Motor neuron (in vitro differentiated cells): ENCODE results near the gene WBP2NL. TPM values are rescaled to one million over a fixed set of nuclear protein-coding genes. Genes with fewer than 3 reads are reported as not detected.

Experiments
- ATAC-seq, 8 experiments: fragments of 200-7000 bp; cut with Tn5 transposase; replicated peaks in 6 of 8; 2 replicates each; pipeline ENCODE4 v1.8.0; 2021; ENCODE audit warnings: mild to moderate bottlenecking in 8 of 8, moderate library complexity in 8 of 8
- H3K27ac ChIP-seq, 2 donors: fragments of 250-450 bp; sonication (Bioruptor Pico); 2 replicates each; pipeline ENCODE4 v1.9.0; 2021; ENCODE audit warnings: antibody characterized with exemption in 2 of 2, mild to moderate bottlenecking in 2 of 2, moderate library complexity in 1 of 2
- H3K4me1 ChIP-seq, 2 donors: fragments of 250-450 bp; sonication (Bioruptor Pico); replicated peaks in 1 of 2; 2 replicates each; pipeline ENCODE4 v1.6.1; 2021; ENCODE audit warnings: antibody characterized with exemption in 2 of 2, mild to moderate bottlenecking in 2 of 2, moderate library complexity in 1 of 2
- H3K4me3 ChIP-seq, 5 donors: fragments of 250-450 bp; sonication (Bioruptor Pico); 2 replicates each; pipeline ENCODE4 v1.9.0; 2021; ENCODE audit warnings: antibody characterized with exemption in 5 of 5, mild to moderate bottlenecking in 5 of 5, moderate library complexity in 4 of 5
- WGBS, 10 experiments: fragments of 450-650 bp; shearing (Covaris generic); methylation state at CpG; one replicate each; pipeline ENCODE4 v1.0.0; 2022; 5-methylcytosine and 5-hydroxymethylcytosine counted together
- in situ Hi-C, 9 experiments: fragments of 400-800 bp; cut with MboI; loops; one replicate each; pipeline ENCODE4 v1.15.0; 2021; ENCODE audit warnings: low sequenced_read_pairs in 9 of 9, low pct_unique_long_range_greater_than_20kb in 2 of 9; ENCODE audit not compliant: unreplicated experiment in 9 of 9
- total RNA-seq, 8 experiments: library from RNA; unstranded; fragments of 300-600 nt; gene quantifications; 2 replicates each; pipeline versions ENCODE4 v1.2.3 to v1.2.4, GENCODE V29; 2022

The WBP2NL gene
- total RNA-seq, 8 experiments from 2014 or later, result 0.05 to 1.0 (median 0.42) TPM; not detected in 1

DNA sequence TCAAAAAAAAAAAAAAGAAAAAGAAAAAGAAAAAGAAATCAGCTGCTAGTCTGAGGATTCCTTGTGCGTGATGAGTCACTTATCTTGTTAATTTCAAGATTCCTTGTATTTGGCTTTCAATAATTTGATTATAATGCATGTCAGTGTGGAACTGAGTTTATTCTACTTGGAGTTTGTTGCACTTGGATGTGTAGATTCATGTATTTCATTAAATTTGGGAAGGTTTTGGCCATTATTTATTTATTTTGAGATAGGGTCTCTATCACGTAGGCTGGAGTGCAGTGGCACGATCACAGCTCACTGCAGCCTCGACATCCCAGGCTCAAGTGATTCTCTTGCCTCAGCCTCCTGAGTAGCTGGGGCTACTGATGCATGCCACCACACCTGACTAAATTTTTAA is 14.8 kb downstream of the WBP2NL start:
- Histone ChIP-seq H3K4me1 (no peaks in the 10 kb centered on the region), H3K4me3 (no peak overlapping the region), H3K27ac (no peak overlapping the region)
- in situ Hi-C loops, result no loop called here
- WGBS, 10 experiments, result 17 to 100% (median 59%) methylated on average over 1 to 4 of the region's 4 CpGs
- no peak for ATAC-seq

DNA sequence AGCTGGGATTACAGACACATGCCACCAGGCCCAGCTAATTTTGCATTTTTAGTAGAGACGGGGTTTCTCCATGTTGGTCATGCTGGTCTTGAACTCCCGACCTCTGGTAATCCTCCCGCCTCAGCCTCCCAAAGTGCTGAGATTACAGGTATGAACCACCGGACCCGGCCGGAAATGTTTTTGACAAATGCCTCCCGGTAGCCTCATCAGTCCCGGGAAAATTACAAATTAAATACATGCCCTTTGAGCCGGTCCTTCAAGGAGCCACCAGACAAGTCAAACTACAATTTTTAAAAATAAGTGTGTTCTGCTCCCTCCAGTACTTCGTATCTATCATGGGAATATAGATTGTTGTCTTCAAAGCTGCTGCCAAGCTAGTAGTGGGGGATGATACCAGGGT is 17.5 kb downstream of the WBP2NL start:
- no peak for ATAC-seq
- no peaks in the 10 kb centered on the region for H3K4me1 ChIP-seq
- no peak overlapping the region for H3K4me3 ChIP-seq
- in situ Hi-C loops, result no loop called here
- no peak overlapping the region for H3K27ac ChIP-seq
- 10 to 100% (median 53%) methylated on average over 1 to 9 of the region's 10 CpGs; no CpG with 5 or more reads in 1 of the 10 experiments for WGBS, 10 experiments

DNA sequence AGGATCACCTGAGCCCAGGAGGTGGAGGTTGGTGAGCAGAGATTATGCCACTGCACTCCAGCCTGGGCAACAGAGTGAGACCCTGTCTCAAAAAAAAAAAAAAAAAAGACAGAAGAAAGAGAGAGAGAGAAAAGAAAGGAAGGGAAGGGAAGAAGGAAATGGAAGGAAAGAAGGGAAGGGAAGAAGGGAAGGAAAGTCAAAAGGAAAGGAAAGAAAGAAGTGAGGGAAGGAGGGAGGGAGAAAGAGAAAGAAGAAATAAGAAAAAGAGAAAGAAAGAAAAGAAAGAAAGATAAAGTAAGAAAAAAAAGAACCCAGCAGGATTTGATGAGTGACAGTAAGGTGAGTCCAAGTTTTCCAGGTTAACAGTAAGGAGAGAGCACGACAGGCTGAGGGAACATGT is 19.6 kb downstream of the WBP2NL start:
- Histone ChIP-seq H3K4me1 (no peaks in the 10 kb centered on the region), H3K4me3 (no peak overlapping the region), H3K27ac (no peak overlapping the region)
- in situ Hi-C loops, result no loop called here
- 8 to 50% (median 34%) methylated on average over 1 of the region's 1 CpG for WGBS, 10 experiments
- ATAC-seq, result no peak

DNA sequence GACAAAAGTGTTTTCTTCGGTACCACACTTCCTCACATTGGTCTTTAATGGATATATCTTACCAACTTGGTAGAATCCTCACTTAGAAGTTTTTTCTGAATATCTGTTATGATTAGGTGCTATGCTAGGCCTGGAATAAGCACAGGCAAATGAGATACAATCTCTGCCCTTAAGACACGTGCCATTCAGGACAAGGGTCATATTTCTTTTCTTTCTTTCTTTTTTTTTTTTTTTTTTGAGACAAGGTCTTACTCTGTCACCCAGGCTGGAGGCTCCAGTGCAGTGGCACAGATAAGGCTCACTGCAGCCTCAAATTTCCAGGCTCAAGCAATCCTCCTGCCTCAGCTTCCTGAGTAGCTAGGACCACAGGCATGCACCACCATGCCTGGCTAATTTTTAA is 23.0 kb downstream of the WBP2NL start:
- WGBS, 10 experiments, result 17 to 100% (median 61%) methylated on average over 1 to 2 of the region's 2 CpGs; no CpG with 5 or more reads in 4 of the 10 experiments
- Histone ChIP-seq H3K4me3 (no peak overlapping the region), H3K4me1 (no peaks in the 10 kb centered on the region), H3K27ac (no peak overlapping the region)
- ATAC-seq, result no peak
- in situ Hi-C loops, result no loop called here

DNA sequence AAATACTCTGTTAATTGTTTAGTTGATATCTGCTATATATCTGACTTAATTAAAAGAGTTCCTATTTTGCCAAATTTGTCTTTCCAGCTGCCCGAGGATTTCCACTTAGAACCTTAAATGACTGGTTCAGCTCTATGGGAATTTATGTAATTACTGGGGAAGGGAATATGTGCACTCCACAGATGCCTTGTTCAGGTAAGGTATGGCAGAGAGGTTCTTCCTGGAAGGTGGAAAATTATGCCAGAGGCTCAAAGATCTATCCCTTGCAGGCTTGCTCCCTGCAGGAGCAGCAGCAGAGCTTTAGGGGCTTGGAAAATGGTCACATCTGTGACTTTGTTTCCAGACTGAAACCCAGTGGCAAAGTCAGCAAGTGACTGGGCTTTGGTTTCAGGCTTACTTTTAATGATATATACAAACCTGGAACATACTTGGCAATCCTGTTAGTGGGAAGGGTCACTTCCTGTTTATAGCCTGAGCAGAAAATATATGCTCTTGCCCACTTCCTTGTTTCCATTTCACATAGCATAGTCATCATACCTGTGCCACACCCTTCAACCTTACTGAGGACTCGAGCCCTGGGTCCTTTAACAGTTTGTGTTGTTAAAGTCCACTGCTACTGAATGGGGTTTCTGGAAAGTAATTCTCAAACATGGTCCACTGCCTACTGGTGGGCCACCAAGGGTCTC is 23.7 kb downstream of the WBP2NL start:
- H3K4me3 ChIP-seq, result no peak overlapping the region
- H3K27ac ChIP-seq, result no peak overlapping the region
- WGBS, 10 experiments, result 0 to 83% (median 42%) methylated on average over 1 to 2 of the region's 2 CpGs; no CpG with 5 or more reads in 4 of the 10 experiments
- in situ Hi-C loops, result no loop called here
- no peak for ATAC-seq
- no peaks in the 10 kb centered on the region for H3K4me1 ChIP-seq

DNA sequence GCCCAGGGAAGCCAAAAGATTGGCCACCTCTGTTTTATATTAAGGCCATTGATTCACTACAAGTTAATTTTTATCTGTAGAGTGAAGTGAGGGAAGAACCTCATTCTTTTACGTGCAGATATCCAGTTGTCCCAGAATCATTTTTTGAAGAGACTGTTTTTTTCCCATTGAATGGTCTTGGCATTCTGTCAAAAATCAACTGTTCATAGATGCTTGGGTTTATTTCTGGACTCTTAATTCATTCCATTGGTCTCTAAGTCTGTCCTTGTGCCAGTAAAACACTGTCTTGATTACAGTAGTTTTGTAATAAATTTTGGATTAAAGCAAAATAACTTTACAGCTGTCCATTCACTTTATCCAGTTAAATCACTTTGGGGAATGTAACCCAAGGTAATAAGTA is 26.8 kb downstream of the WBP2NL start:
- Histone ChIP-seq H3K4me3 (no peak overlapping the region), H3K27ac (no peak overlapping the region), H3K4me1 (no peaks in the 10 kb centered on the region)
- in situ Hi-C loops, result no loop called here
- WGBS, 10 experiments, result 0 to 91% (median 71%) methylated on average over 1 of the region's 1 CpG; no CpG with 5 or more reads in 3 of the 10 experiments
- ATAC-seq, result no peak

DNA sequence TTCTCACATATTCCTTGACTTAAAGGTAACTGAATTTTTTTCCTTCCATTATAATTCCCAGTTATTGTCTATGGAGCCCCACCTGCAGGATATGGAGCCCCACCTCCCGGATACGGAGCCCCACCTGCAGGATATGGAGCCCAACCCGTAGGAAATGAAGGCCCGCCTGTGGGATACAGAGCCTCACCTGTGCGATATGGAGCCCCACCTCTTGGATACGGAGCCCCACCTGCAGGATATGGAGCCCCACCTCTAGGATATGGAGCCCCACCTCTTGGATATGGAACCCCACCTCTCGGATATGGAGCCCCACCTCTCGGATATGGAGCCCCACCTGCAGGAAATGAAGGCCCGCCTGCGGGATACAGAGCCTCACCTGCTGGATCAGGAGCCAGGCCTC is 28.1 kb downstream of the WBP2NL start:
- Histone ChIP-seq H3K27ac (no peak overlapping the region), H3K4me3 (no peak overlapping the region), H3K4me1 (no peaks in the 10 kb centered on the region)
- 63 to 100% (median 96%) methylated on average over 2 to 7 of the region's 10 CpGs; no CpG with 5 or more reads in 5 of the 10 experiments for WGBS, 10 experiments
- no peak for ATAC-seq
- in situ Hi-C loops, result no loop called here

DNA sequence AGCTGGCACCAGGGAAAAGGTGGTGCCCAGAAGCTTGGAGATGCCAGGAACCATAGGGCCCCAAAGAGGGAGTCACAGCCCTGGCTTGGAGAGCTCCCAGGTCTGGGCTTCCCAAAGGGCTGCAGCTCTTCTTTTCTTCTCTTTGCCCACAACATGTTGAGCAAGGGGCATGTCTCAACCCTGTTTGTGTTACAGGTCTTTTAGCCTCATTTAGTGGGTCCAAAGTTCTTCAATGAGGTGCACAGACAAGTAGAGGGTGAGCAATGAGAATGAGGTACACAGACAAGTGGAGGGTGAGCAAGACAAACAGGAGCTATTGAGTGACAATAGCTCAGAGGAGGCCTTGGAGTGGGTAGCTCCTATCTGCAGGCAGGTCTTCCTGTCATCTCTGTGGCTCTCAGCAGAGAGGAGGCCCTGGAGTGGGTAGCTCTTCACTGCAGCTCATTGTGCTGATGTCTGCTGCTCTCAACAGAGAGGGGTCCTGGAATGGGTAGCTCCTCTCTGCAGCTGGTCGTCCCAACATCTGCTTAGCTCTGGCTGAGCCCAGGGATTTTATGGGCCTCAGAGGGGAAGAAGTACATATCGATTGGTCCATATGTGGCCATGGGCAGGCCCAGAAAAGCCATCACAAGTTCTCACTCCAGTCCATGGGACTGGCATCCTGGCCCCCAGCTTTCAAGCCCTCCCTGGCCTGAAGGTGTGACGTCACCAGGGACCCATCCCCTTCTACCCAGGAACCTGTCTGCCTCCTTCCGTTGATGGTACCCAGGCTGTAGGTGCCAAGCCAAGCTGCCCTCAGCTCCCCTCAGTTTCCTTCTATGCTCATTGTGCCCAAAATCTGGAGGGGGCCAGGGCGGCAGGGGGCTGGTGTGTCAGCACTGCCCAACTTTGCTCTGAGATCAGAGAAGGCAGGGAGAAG is 34.9 kb downstream of the WBP2NL start:
- WGBS, 10 experiments, result 11 to 60% (median 35%) methylated on average over 1 to 2 of the region's 5 CpGs; no CpG with 5 or more reads in 6 of the 10 experiments
- H3K27ac ChIP-seq, result no peak overlapping the region
- in situ Hi-C loops, result no loop called here
- H3K4me1 ChIP-seq, result no peaks in the 10 kb centered on the region
- no peak overlapping the region for H3K4me3 ChIP-seq
- ATAC-seq, result no peak

DNA sequence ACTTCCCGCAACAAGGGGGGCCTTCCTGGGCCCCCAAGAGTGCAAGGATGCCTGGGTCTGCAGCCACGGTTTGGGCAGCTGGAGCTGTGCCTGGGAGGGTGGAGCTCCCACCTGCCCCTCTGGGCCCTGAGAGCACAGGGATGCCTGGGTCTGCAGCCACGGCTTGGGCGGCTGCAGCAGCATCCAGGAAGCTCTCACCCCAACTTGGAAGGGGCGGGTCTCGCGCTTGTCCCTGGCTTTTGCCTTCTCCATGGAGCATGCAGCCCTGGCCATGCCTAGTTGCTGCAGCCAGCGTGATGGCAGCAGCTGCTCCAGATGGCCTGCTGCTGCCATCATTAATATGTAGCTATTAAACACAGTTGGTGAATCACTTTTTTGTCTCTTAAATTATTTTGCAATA is 36.7 kb downstream of the WBP2NL start:
- no peak for ATAC-seq
- WGBS, 10 experiments, result 40 to 92% (median 74%) methylated on average over 1 to 7 of the region's 8 CpGs; no CpG with 5 or more reads in 4 of the 10 experiments
- H3K27ac ChIP-seq, result no peak overlapping the region
- H3K4me3 ChIP-seq, result no peak overlapping the region
- in situ Hi-C loops, result no loop called here
- no peaks in the 10 kb centered on the region for H3K4me1 ChIP-seq

DNA sequence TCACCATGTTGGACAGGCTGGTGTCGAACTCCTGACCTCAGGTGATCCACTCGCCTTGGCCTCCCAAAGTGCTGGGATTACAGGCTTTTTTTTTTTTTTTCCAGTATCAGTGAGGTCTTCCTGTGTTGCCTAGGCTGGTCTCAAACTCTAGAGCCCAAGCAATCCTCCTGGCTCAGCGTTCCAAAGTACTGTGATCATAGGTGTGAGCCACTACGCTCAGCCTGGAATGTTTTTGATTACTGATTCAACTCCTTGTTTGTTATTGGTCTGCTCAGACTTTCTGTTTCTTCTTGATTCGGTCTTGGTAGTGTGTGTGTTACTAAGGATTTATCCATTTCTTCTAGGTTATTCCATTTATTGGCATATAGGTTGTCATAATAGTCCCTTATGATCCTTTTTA is 40.7 kb downstream of the WBP2NL start:
- 59 to 100% (median 87%) methylated on average over 1 to 5 of the region's 5 CpGs for WGBS, 10 experiments
- Histone ChIP-seq H3K4me1 (no peaks in the 10 kb centered on the region), H3K27ac (no peak overlapping the region), H3K4me3 (no peak overlapping the region)
- ATAC-seq, result no peak
- in situ Hi-C loops, result no loop called here

DNA sequence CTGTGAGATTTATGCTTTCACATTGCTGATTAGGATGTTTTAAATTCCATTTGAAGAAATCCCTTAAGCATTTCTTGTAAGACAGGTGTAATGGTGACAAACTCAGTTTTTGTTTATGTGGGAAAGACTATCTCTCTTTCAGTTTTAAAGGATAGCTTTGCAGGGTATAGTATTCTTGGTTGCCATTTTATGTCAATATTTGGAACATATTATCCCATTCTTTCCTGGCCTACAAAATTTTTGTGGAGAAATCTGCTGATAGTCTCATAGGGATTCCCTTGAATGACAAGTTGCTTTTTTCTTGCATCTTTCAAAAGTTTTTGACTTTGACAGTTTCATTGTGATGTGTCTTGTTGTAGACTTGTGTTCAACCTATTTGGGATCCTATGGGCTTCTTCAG is 43.2 kb downstream of the WBP2NL start:
- in situ Hi-C loops, result no loop called here
- no peak overlapping the region for H3K27ac ChIP-seq
- ATAC-seq, result no peak
- H3K4me3 ChIP-seq, result no peak overlapping the region
- no peaks in the 10 kb centered on the region for H3K4me1 ChIP-seq

DNA sequence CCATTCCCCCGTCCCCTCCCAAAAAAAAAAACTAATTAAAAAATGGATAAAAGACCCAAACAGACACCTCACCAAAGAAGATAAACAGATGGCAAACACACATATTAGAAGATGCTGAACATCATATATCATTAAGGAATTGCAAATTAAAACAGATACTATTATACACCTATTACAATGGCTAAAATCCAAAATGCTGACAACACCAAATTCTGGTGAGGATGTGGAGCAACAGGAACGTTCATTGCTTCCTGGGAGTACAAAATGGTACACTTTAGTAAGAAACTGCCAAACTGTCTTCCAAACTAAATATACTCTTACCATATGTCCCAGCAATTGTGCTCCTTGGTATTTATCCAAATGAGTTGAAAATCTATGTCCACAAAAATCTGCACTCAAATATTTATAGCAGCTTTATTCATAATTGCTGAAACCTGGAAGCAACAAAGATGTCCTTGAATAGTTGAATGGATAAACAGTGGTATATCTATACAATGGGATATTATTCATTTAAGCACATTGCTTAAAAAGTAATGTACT is 52.1 kb downstream of the WBP2NL start:
- 40 to 100% (median 77%) methylated on average over 1 to 2 of the region's 2 CpGs; no CpG with 5 or more reads in 1 of the 10 experiments for WGBS, 10 experiments
- no peak for ATAC-seq
- in situ Hi-C loops, result no loop called here

DNA sequence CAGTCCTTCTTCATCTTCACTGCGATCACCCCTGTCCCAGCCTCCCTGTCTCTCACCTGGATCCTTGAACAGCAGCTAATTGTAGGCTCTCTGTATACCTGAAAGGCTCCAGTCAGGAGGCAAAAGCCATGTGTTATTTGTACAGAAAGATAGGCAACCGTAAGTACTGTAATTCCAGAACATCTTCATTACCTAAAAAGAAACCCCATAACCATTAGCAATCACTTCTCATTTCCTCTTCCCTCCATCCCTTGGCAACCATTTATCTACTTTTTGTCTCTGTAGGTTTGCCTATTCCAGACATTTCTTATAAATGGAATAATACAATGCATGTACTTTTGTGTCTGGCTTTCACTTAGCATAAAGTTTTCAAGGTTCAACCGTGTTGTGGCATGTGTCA is 54.2 kb downstream of the WBP2NL start:
- Histone ChIP-seq H3K4me3 (no peak overlapping the region), H3K27ac (no peak overlapping the region), H3K4me1 (no peaks in the 10 kb centered on the region)
- in situ Hi-C loops, result no loop called here
- no peak for ATAC-seq
- 51 to 100% (median 87%) methylated on average over 1 to 3 of the region's 3 CpGs; no CpG with 5 or more reads in 2 of the 10 experiments for WGBS, 10 experiments

More for the DNA sequence above, 52.1 kb downstream of the WBP2NL start:
- no peak overlapping the region for H3K27ac ChIP-seq
- no peaks in the 10 kb centered on the region for H3K4me1 ChIP-seq
- no peak overlapping the region for H3K4me3 ChIP-seq
